ENCODE measurements around the gene SPSB4.
"Not testable (repeated sequence)": the region's sequence is repeated elsewhere in the genome, so short reads cannot be mapped to it uniquely, and the experiment has no call there.

SPSB4 gene

GRCh38 chr3:141050576-141051442, at the start of gene SPSB4:
SPSB4 (plus strand) TSS chr3:141051347; CDS start chr3:141066105, 14,758 bp downstream.
- H3K27me3 ChIP-seq (ENCODE audit: control insufficient read depth, insufficient read depth, low read length) = peaks cover 31% of the 10 kb centered on the region
- peak within 1 kb of the TSS; percentile 87 for H3K4me3 ChIP-seq (ENCODE audit: low read depth, low read length)
- H3K9ac ChIP-seq (ENCODE audit: low read depth, low read length) = peak within 1 kb of the TSS; percentile 42

GRCh38 chr3:141006344-141006743, 44.8 kb upstream of the SPSB4 start:
- H3K27me3 ChIP-seq (ENCODE audit: control insufficient read depth, insufficient read depth, low read length) = peaks cover 4% of the 10 kb centered on the region
- no peak overlapping the region for H3K9ac ChIP-seq (ENCODE audit: low read depth, low read length)
- no peaks in the 10 kb centered on the region for H3K36me3 ChIP-seq (ENCODE audit: control insufficient read depth, insufficient read depth, low read length)
- H3K9me3 ChIP-seq (ENCODE audit: control insufficient read depth, insufficient read depth, low read length) = no peaks in the 10 kb centered on the region
- H3K4me3 ChIP-seq (ENCODE audit: low read depth, low read length) = no peak overlapping the region
- no peaks in the 10 kb centered on the region for H3K4me1 ChIP-seq (ENCODE audit: control insufficient read depth, insufficient read depth, low read length)

More at GRCh38 chr3:141050576-141051442, at the start of gene SPSB4:
- no peaks in the 10 kb centered on the region for H3K36me3 ChIP-seq (ENCODE audit: control insufficient read depth, insufficient read depth, low read length)
- no peaks in the 10 kb centered on the region for H3K9me3 ChIP-seq (ENCODE audit: control insufficient read depth, insufficient read depth, low read length)
- H3K4me1 ChIP-seq (ENCODE audit: control insufficient read depth, insufficient read depth, low read length) = peaks cover 2% of the 10 kb centered on the region

GRCh38 chr3:141009496-141009895, 41.7 kb upstream of the SPSB4 start:
- H3K9ac ChIP-seq (ENCODE audit: low read depth, low read length) = no peak overlapping the region
- peaks cover 12% of the 10 kb centered on the region for H3K4me1 ChIP-seq (ENCODE audit: control insufficient read depth, insufficient read depth, low read length)

GRCh38 chr3:141011232-141011996, 39.7 kb upstream of the SPSB4 start:
- Histone ChIP-seq H3K4me1 (ENCODE audit: control insufficient read depth, insufficient read depth, low read length) (peaks cover 12% of the 10 kb centered on the region), H3K27me3 (ENCODE audit: control insufficient read depth, insufficient read depth, low read length) (peaks cover 4% of the 10 kb centered on the region), H3K36me3 (ENCODE audit: control insufficient read depth, insufficient read depth, low read length) (no peaks in the 10 kb centered on the region), H3K9me3 (ENCODE audit: control insufficient read depth, insufficient read depth, low read length) (no peaks in the 10 kb centered on the region), H3K4me3 (ENCODE audit: low read depth, low read length) (no peak overlapping the region), H3K9ac (ENCODE audit: low read depth, low read length) (no peak overlapping the region)

More at GRCh38 chr3:141009496-141009895, 41.7 kb upstream of the SPSB4 start:
- peaks cover 4% of the 10 kb centered on the region for H3K27me3 ChIP-seq (ENCODE audit: control insufficient read depth, insufficient read depth, low read length)
- H3K36me3 ChIP-seq (ENCODE audit: control insufficient read depth, insufficient read depth, low read length) = no peaks in the 10 kb centered on the region
- no peak overlapping the region for H3K4me3 ChIP-seq (ENCODE audit: low read depth, low read length)
- no peaks in the 10 kb centered on the region for H3K9me3 ChIP-seq (ENCODE audit: control insufficient read depth, insufficient read depth, low read length)

GRCh38 chr3:141011997-141012262, 39.2 kb upstream of the SPSB4 start:
- no peak overlapping the region for H3K9ac ChIP-seq (ENCODE audit: low read depth, low read length)
- H3K4me3 ChIP-seq (ENCODE audit: low read depth, low read length) = no peak overlapping the region
- no peaks in the 10 kb centered on the region for H3K36me3 ChIP-seq (ENCODE audit: control insufficient read depth, insufficient read depth, low read length)
- no peaks in the 10 kb centered on the region for H3K9me3 ChIP-seq (ENCODE audit: control insufficient read depth, insufficient read depth, low read length)
- H3K4me1 ChIP-seq (ENCODE audit: control insufficient read depth, insufficient read depth, low read length) = peaks cover 12% of the 10 kb centered on the region
- H3K27me3 ChIP-seq (ENCODE audit: control insufficient read depth, insufficient read depth, low read length) = peaks cover 4% of the 10 kb centered on the region

GRCh38 chr3:141012571-141012970, 38.6 kb upstream of the SPSB4 start:
- H3K9ac ChIP-seq (ENCODE audit: low read depth, low read length) = no peak overlapping the region
- peaks cover 12% of the 10 kb centered on the region for H3K4me1 ChIP-seq (ENCODE audit: control insufficient read depth, insufficient read depth, low read length)
- no peak overlapping the region for H3K4me3 ChIP-seq (ENCODE audit: low read depth, low read length)
- no peaks in the 10 kb centered on the region for H3K9me3 ChIP-seq (ENCODE audit: control insufficient read depth, insufficient read depth, low read length)
- H3K27me3 ChIP-seq (ENCODE audit: control insufficient read depth, insufficient read depth, low read length) = peaks cover 4% of the 10 kb centered on the region
- no peaks in the 10 kb centered on the region for H3K36me3 ChIP-seq (ENCODE audit: control insufficient read depth, insufficient read depth, low read length)

- Histone ChIP-seq H3K36me3 (ENCODE audit: control insufficient read depth, insufficient read depth, low read length) (no peaks in the 10 kb centered on the region), H3K4me3 (ENCODE audit: low read depth, low read length) (no peak overlapping the region), H3K9ac (ENCODE audit: low read depth, low read length) (no peak overlapping the region), H3K9me3 (ENCODE audit: control insufficient read depth, insufficient read depth, low read length) (no peaks in the 10 kb centered on the region), H3K4me1 (ENCODE audit: control insufficient read depth, insufficient read depth, low read length) (peaks cover 12% of the 10 kb centered on the region), H3K27me3 (ENCODE audit: control insufficient read depth, insufficient read depth, low read length) (peaks cover 4% of the 10 kb centered on the region)
These were observed 35.7 kb upstream of the SPSB4 start for GRCh38 chr3:141015481-141015880.

- not testable (repeated sequence) for H3K36me3 ChIP-seq (ENCODE audit: control insufficient read depth, insufficient read depth, low read length); H3K4me3 ChIP-seq (ENCODE audit: low read depth, low read length); H3K4me1 ChIP-seq (ENCODE audit: control insufficient read depth, insufficient read depth, low read length); H3K9ac ChIP-seq (ENCODE audit: low read depth, low read length); H3K9me3 ChIP-seq (ENCODE audit: control insufficient read depth, insufficient read depth, low read length); H3K27me3 ChIP-seq (ENCODE audit: control insufficient read depth, insufficient read depth, low read length)
These were observed 33.5 kb upstream of the SPSB4 start for GRCh38 chr3:141017366-141018322.

GRCh38 chr3:141019244-141019643, 31.9 kb upstream of the SPSB4 start:
- Histone ChIP-seq H3K27me3 (ENCODE audit: control insufficient read depth, insufficient read depth, low read length) (no peaks in the 10 kb centered on the region), H3K4me3 (ENCODE audit: low read depth, low read length) (no peak overlapping the region), H3K9me3 (ENCODE audit: control insufficient read depth, insufficient read depth, low read length) (no peaks in the 10 kb centered on the region), H3K36me3 (ENCODE audit: control insufficient read depth, insufficient read depth, low read length) (no peaks in the 10 kb centered on the region), H3K9ac (ENCODE audit: low read depth, low read length) (no peak overlapping the region), H3K4me1 (ENCODE audit: control insufficient read depth, insufficient read depth, low read length) (no peaks in the 10 kb centered on the region)

- Histone ChIP-seq H3K9me3 (ENCODE audit: control insufficient read depth, insufficient read depth, low read length) (no peaks in the 10 kb centered on the region), H3K27me3 (ENCODE audit: control insufficient read depth, insufficient read depth, low read length) (no peaks in the 10 kb centered on the region), H3K9ac (ENCODE audit: low read depth, low read length) (no peak overlapping the region)
These were observed 30.9 kb upstream of the SPSB4 start for GRCh38 chr3:141020143-141020830.

GRCh38 chr3:141021261-141021660, 29.9 kb upstream of the SPSB4 start:
- H3K27me3 ChIP-seq (ENCODE audit: control insufficient read depth, insufficient read depth, low read length) = no peaks in the 10 kb centered on the region
- no peak overlapping the region for H3K9ac ChIP-seq (ENCODE audit: low read depth, low read length)
- H3K4me1 ChIP-seq (ENCODE audit: control insufficient read depth, insufficient read depth, low read length) = no peaks in the 10 kb centered on the region
- H3K36me3 ChIP-seq (ENCODE audit: control insufficient read depth, insufficient read depth, low read length) = no peaks in the 10 kb centered on the region
- no peaks in the 10 kb centered on the region for H3K9me3 ChIP-seq (ENCODE audit: control insufficient read depth, insufficient read depth, low read length)
- no peak overlapping the region for H3K4me3 ChIP-seq (ENCODE audit: low read depth, low read length)

More at GRCh38 chr3:141020143-141020830, 30.9 kb upstream of the SPSB4 start:
- Histone ChIP-seq H3K4me3 (ENCODE audit: low read depth, low read length) (no peak overlapping the region), H3K36me3 (ENCODE audit: control insufficient read depth, insufficient read depth, low read length) (no peaks in the 10 kb centered on the region), H3K4me1 (ENCODE audit: control insufficient read depth, insufficient read depth, low read length) (no peaks in the 10 kb centered on the region)

All from iPS-15b (cell line).